GM18526 (cell line): ENCODE measurements around the gene DOK3.

Experiments used
- POLR2A ChIP-seq: IDR thresholded peaks from 3 replicates; pipeline ENCODE4 v1.6.1; 2011; ENCODE audit not compliant: insufficient read length; ENCODE audit errors: extremely low read depth

DOK3 gene

GRCh38 chr5:177542816-177543465, 33.3 kb upstream of the DOK3 start:
- TF ChIP-seq POLR2A: no peak

- TF ChIP-seq POLR2A: no peak
Measured at GRCh38 chr5:177540438-177540837, 30.8 kb upstream of the DOK3 start.

GRCh38 chr5:177539411-177539810, 29.8 kb upstream of the DOK3 start:
- no peak for TF ChIP-seq POLR2A

- no peak for TF ChIP-seq POLR2A
Measured at GRCh38 chr5:177538876-177539275, 29.2 kb upstream of the DOK3 start.

GRCh38 chr5:177537389-177538361, 28.0 kb upstream of the DOK3 start:
- no peak for TF ChIP-seq POLR2A

GRCh38 chr5:177536386-177536785, 26.8 kb upstream of the DOK3 start:
- no peak for TF ChIP-seq POLR2A

- TF ChIP-seq POLR2A: no peak
Measured at GRCh38 chr5:177535125-177535524, 25.5 kb upstream of the DOK3 start.

- TF ChIP-seq POLR2A: no peak
Measured at GRCh38 chr5:177531209-177531940, 21.7 kb upstream of the DOK3 start.

GRCh38 chr5:177530638-177531037, 21.0 kb upstream of the DOK3 start:
- TF ChIP-seq POLR2A: no peak

GRCh38 chr5:177529247-177530203, 19.9 kb upstream of the DOK3 start:
- no peak for TF ChIP-seq POLR2A

- TF ChIP-seq POLR2A: no peak
Measured at GRCh38 chr5:177528631-177529030, 19.0 kb upstream of the DOK3 start.

- no peak for TF ChIP-seq POLR2A
Measured at GRCh38 chr5:177527595-177527994, 18.0 kb upstream of the DOK3 start.

- no peak for TF ChIP-seq POLR2A
Measured at GRCh38 chr5:177526791-177527190, 17.2 kb upstream of the DOK3 start.

- TF ChIP-seq POLR2A: no peak
Measured at GRCh38 chr5:177526191-177526590, 16.6 kb upstream of the DOK3 start.
